KBM-7 (cell line): ENCODE data around the gene GALNT10.

Source experiments
- DNase-seq: peaks from one replicate; pipeline ENCODE4 v3.0.0-alpha.2; 2015
- in situ Hi-C: fragments of 300-500 bp; cut with MboI; formaldehyde crosslinking; loops from 2 replicates; pipeline ENCODE4 v1.14.3; 2020; ENCODE audit warnings: low sequenced_read_pairs, low pct_unique_long_range_greater_than_20kb, mixed read lengths

Gene GALNT10

GRCh38 chr5:154222414-154222813 is 31.9 kb downstream of the GALNT10 start:
- DNase-seq, result no peak
- in situ Hi-C loops, result no loop called here

- in situ Hi-C loops, result no loop called here
- DNase-seq, result no peak
Measured at GRCh38 chr5:154223320-154223719, 32.8 kb downstream of the GALNT10 start.

- in situ Hi-C loops, result no loop called here
- no peak for DNase-seq
Measured at GRCh38 chr5:154227090-154227489, 36.6 kb downstream of the GALNT10 start.

- no peak for DNase-seq
- in situ Hi-C loops, result no loop called here
Measured at GRCh38 chr5:154228696-154229095, 38.2 kb downstream of the GALNT10 start.

- in situ Hi-C loops, result no loop called here
- DNase-seq, result no peak
Measured at GRCh38 chr5:154230526-154230925, 40.0 kb downstream of the GALNT10 start.

GRCh38 chr5:154234551-154234950 is 44.0 kb downstream of the GALNT10 start:
- DNase-seq, result no peak
- in situ Hi-C loops, result no loop called here

- DNase-seq, result no peak
- in situ Hi-C loops, result no loop called here
Measured at GRCh38 chr5:154236011-154236410, 45.5 kb downstream of the GALNT10 start.

GRCh38 chr5:154236536-154237375 is 46.2 kb downstream of the GALNT10 start:
- no peak for DNase-seq
- in situ Hi-C loops, result no loop called here

GRCh38 chr5:154237376-154237743 is 46.8 kb downstream of the GALNT10 start:
- no peak for DNase-seq
- in situ Hi-C loops, result no loop called here

GRCh38 chr5:154237946-154238345 is 47.4 kb downstream of the GALNT10 start:
- DNase-seq, result no peak
- in situ Hi-C loops, result no loop called here

- DNase-seq, result no peak
- in situ Hi-C loops, result no loop called here
Measured at GRCh38 chr5:154238776-154239481, 48.4 kb downstream of the GALNT10 start.

GRCh38 chr5:154240595-154240994 is 50.1 kb downstream of the GALNT10 start:
- in situ Hi-C loops, result no loop called here
- no peak for DNase-seq

- in situ Hi-C loops, result no loop called here
- no peak for DNase-seq
Measured at GRCh38 chr5:154241021-154241420, 50.5 kb downstream of the GALNT10 start.

GRCh38 chr5:154242442-154242841 is 51.9 kb downstream of the GALNT10 start:
- DNase-seq, result no peak
- in situ Hi-C loops, result no loop called here

- no peak for DNase-seq
- in situ Hi-C loops, result no loop called here
Measured at GRCh38 chr5:154242964-154243376, 52.4 kb downstream of the GALNT10 start.

- in situ Hi-C loops, result no loop called here
- no peak for DNase-seq
Measured at GRCh38 chr5:154243736-154244135, 53.2 kb downstream of the GALNT10 start.

- in situ Hi-C loops, result no loop called here
- no peak for DNase-seq
Measured at GRCh38 chr5:154244476-154244875, 53.9 kb downstream of the GALNT10 start.

GRCh38 chr5:154248691-154249090 is 58.2 kb downstream of the GALNT10 start:
- in situ Hi-C loops, result no loop called here
- DNase-seq, result no peak

GRCh38 chr5:154249826-154250225 is 59.3 kb downstream of the GALNT10 start:
- in situ Hi-C loops, result no loop called here
- no peak for DNase-seq

- in situ Hi-C loops, result no loop called here
- no peak for DNase-seq
Measured at GRCh38 chr5:154251529-154251928, 61.0 kb downstream of the GALNT10 start.

- no peak for DNase-seq
- in situ Hi-C loops, result no loop called here
Measured at GRCh38 chr5:154253807-154254206, 63.3 kb downstream of the GALNT10 start.
